Lung (tissue), 12 donors: ENCODE data around the gene TRAPPC3L. TPM values are rescaled to one million over a fixed set of nuclear protein-coding genes. Genes with fewer than 3 reads are reported as not detected.

Source experiments
- ATAC-seq: fragments of 200-7000 bp; cut with Tn5 transposase; one replicate; pipeline ENCODE4 v1.9.1; 2020; ENCODE audit warnings: moderate number of reproducible peaks; ENCODE audit not compliant: insufficient read depth, low FRiP score
- DNase-seq, 3 donors: peaks; one replicate each; pipeline ENCODE4 v3.0.0-alpha.2; 2013 to 2017
- H3K27ac ChIP-seq, 2 donors: one replicate each; pipeline ENCODE4 v1.5.1; 2013; ENCODE audit warnings: mild to moderate bottlenecking in 2 of 2, moderate library complexity in 2 of 2, control low read depth in 1 of 2, inconsistent platforms in 1 of 2, low read depth in 1 of 2, low read length in 1 of 2
- H3K27me3 ChIP-seq, 3 donors: one replicate each; pipeline ENCODE4 v1.5.1; 2013; ENCODE audit warnings: low read length in 2 of 3; ENCODE audit not compliant: control insufficient read depth in 3 of 3, insufficient read depth in 3 of 3
- H3K36me3 ChIP-seq, 4 donors: one replicate each; pipeline ENCODE4 v1.5.1; 2013; ENCODE audit warnings: low read length in 4 of 4, mild to moderate bottlenecking in 1 of 4, moderate library complexity in 1 of 4; ENCODE audit not compliant: control insufficient read depth in 4 of 4, insufficient read depth in 4 of 4
- H3K4me1 ChIP-seq, 5 donors: one replicate each; pipeline ENCODE4 v1.5.1; 2013; ENCODE audit warnings: low read length in 5 of 5, mild to moderate bottlenecking in 2 of 5, moderate library complexity in 1 of 5; ENCODE audit not compliant: control insufficient read depth in 5 of 5, insufficient read depth in 5 of 5
- H3K4me3 ChIP-seq: one replicate; pipeline ENCODE4 v1.5.1; 2013; ENCODE audit warnings: mild to moderate bottlenecking, control low read depth, moderate library complexity
- H3K9ac ChIP-seq, 2 donors: one replicate each; pipeline ENCODE4 v1.5.1; 2013; ENCODE audit warnings: low read length in 2 of 2, control low read depth in 1 of 2; ENCODE audit not compliant: insufficient read depth in 1 of 2
- H3K9me3 ChIP-seq, 4 donors: one replicate each; pipeline ENCODE4 v1.5.1; 2013; ENCODE audit warnings: low read length in 3 of 4, mild to moderate bottlenecking in 1 of 4, moderate library complexity in 1 of 4; ENCODE audit not compliant: control insufficient read depth in 4 of 4, insufficient read depth in 3 of 4
- WGBS, 2 donors: extraction: QIAGEN DNeasy Blood & Tissue Kit; methylation state at CpG; one replicate each; pipeline ENCODE4 v1.1.7; 2013; 5-methylcytosine and 5-hydroxymethylcytosine counted together
- polyA plus RNA-seq, 2 donors: library from polyadenylated mRNA; stranded (reverse); fragments of 200-250 nt; gene quantifications; one replicate each; pipeline ENCODE4 v1.2.1, GENCODE V29; 2013
- total RNA-seq, 2 donors: library from RNA; depleted of rRNA in 1 of 2; stranded (reverse); fragments of >200 nt in 1 of 2; gene quantifications; one replicate each; pipeline ENCODE4 v1.2.1, GENCODE V29; 2014 to 2021
- TF ChIP-seq, protein P1 (sequence below): IDR thresholded peaks from 2 replicates; pipeline ENCODE4 v1.5.1; 2012; ENCODE audit warnings: mild to moderate bottlenecking; ENCODE audit errors: control extremely low read depth, extremely low read depth
- donor health status: control.
- donor health status: control.
- donor health status: Bipolar disorder and iron deficiency.
- donor health status: healthy.
- donor health status: DM: yes; HTN: yes; CAD: no.

The TRAPPC3L gene
- total and polyA plus RNA-seq, 4 donors = 0.07 to 0.28 (median 0.25) TPM; not detected in 1

DNA sequence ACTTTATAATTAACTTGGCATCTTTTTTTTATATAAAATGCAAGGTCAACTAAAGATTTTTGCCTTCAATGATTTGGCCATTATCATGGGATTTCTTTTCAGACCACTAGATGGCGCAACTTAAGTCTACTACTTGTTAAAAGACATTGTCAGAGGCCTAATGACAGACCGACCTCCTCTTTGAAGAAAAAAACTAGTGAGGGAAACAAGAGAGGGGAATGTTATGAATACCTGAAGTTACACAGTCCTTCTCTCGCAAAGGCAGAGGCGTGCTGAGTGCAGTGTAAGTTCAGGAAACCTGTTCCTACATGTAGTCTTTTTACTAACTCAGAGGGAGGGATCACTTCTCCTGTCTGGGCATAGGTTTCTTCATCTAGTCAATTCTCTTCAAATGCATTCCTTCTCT, 9.3 kb downstream of the TRAPPC3L start:
- TF ChIP-seq, protein P1, sequence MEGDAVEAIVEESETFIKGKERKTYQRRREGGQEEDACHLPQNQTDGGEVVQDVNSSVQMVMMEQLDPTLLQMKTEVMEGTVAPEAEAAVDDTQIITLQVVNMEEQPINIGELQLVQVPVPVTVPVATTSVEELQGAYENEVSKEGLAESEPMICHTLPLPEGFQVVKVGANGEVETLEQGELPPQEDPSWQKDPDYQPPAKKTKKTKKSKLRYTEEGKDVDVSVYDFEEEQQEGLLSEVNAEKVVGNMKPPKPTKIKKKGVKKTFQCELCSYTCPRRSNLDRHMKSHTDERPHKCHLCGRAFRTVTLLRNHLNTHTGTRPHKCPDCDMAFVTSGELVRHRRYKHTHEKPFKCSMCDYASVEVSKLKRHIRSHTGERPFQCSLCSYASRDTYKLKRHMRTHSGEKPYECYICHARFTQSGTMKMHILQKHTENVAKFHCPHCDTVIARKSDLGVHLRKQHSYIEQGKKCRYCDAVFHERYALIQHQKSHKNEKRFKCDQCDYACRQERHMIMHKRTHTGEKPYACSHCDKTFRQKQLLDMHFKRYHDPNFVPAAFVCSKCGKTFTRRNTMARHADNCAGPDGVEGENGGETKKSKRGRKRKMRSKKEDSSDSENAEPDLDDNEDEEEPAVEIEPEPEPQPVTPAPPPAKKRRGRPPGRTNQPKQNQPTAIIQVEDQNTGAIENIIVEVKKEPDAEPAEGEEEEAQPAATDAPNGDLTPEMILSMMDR = peak; percentile 62
- 15 to 21% methylated on average over 4 of the region's 4 CpGs for WGBS, 2 donors
- no peaks in the 10 kb centered on the region for H3K9me3 ChIP-seq
- no peak for ATAC-seq
- H3K36me3 ChIP-seq = no peaks in the 10 kb centered on the region
- H3K9ac ChIP-seq = no peak overlapping the region
- peaks cover 0 to 5% (median 0%) of the 10 kb centered on the region in 5 donors for H3K4me1 ChIP-seq
- no peak overlapping the region for H3K27ac ChIP-seq
- DNase-seq = peak; percentile 22 to 76 (median 74)
- no peak overlapping the region for H3K4me3 ChIP-seq
- no peaks in the 10 kb centered on the region for H3K27me3 ChIP-seq

DNA sequence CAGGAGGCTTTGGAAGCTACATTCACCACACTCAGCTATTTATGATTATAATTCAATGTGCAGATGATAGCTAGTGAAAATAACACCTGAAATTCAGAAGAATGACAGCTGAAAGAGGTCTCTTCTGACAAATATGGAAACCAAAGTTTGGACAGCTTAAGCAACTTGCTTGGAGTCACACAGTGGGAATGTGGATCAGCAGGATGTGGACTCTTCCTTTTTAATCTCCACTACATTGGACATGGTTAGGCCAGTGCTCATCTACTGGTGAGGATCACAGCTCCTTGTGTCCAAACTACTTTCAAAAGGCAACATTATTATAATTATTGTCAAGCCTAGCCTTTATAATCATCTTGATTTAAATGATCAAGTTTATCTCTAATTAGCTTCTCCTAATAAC, 10.4 kb downstream of the TRAPPC3L start:
- ATAC-seq (no peak), DNase-seq (no peak)
- H3K9me3 ChIP-seq = no peaks in the 10 kb centered on the region
- no peaks in the 10 kb centered on the region for H3K36me3 ChIP-seq
- TF ChIP-seq, protein P1 = no peak
- peaks cover 0 to 5% (median 0%) of the 10 kb centered on the region in 5 donors for H3K4me1 ChIP-seq
- no peak overlapping the region for H3K9ac ChIP-seq
- no peak overlapping the region for H3K27ac ChIP-seq
- H3K4me3 ChIP-seq = no peak overlapping the region
- H3K27me3 ChIP-seq = no peaks in the 10 kb centered on the region

DNA sequence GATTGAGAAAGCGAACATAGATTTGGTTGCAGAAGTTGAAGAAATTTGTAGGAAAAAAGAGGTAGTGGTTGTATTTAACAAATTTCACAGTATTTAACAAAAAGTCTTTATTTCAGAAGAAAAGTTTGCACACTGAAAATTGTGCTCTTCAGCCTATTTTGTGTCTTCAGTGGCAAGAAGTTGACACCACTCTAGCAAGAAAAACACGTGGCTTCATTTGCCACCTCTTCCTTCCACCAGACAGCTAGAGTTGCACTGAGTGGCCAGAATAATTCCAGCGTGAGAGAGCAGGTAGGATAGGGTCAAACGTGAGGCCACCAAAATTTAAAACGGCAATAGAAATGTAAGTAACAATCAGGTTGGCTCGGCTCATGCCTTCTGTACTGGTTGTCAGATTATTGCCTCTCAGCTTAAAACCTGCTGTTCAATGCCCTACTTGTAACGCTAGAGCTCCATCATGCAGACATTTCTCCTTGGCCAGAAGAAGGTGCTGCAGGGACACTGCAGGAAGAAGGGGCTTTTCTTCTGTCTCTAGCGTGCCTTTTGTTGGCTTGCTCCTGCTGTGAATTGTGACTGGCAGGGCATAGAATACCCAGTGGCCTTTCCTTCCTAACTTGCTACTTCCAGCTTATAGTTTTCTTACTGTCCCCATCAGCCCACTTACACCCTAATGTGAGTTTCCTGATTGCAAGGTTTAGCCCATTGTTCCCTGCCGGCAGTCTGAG, 12.1 kb downstream of the TRAPPC3L start:
- H3K27me3 ChIP-seq = no peaks in the 10 kb centered on the region
- no peak overlapping the region for H3K9ac ChIP-seq
- TF ChIP-seq, protein P1 = no peak
- DNase-seq (no peak), ATAC-seq (no peak)
- H3K4me3 ChIP-seq = no peak overlapping the region
- WGBS, 2 donors = 75 to 78% methylated on average over 9 of the region's 9 CpGs
- H3K9me3 ChIP-seq = no peaks in the 10 kb centered on the region
- H3K4me1 ChIP-seq = peaks cover 0 to 19% (median 7%) of the 10 kb centered on the region in 5 donors
- no peaks in the 10 kb centered on the region for H3K36me3 ChIP-seq
- no peak overlapping the region for H3K27ac ChIP-seq
